T-helper 2 cell (primary cell): Measurements from ENCODE around the gene ACSF3.

ENCODE experiments used
- DNase-seq, 5 experiments: peaks; one replicate each; pipeline versions ENCODE4 v3.0.0 to v3.0.0-alpha.2; 2012 to 2022

ACSF3 gene

GRCh38 chr16:89095491-89095951 is 1.9 kb downstream of the ACSF3 start:
- no peak for DNase-seq

GRCh38 chr16:89096042-89096717 is 2.5 kb downstream of the ACSF3 start:
- DNase-seq = no peak

DNA sequence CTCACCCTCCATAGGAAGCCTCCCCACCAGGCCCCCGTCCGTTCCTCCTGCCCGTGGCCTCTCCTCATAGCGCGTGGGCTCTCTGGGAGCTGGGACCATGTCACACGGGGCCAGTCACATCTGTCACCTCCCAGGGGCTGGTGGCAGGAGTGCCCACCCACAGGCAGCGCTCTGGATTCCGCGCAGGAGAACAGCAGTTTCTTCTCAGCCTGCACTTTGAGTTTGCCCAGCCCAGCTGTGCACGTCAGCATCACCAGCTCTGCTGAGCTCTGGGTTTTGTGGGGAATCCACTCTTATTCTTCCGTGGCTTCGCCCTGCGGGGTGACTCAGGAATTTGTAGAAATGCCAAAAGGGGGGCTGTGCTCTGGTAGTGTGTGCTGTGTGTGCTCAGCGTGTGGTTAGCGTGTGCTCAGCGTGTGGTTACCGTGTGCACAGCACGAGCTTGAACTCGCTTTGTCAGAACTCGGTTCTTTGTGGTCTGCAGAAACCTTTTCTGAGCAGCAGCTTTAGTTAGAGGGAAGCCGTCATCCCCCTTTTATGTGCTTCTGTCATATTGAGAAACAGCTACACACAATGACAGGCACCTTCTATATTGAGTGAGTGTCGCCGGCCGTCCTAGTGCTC is 3.2 kb downstream of the ACSF3 start:
- DNase-seq = peak in 3 of 5 experiments; percentile 20 to 89 (median 87)

- DNase-seq = no peak
Observed at GRCh38 chr16:89097392-89097772, 3.7 kb downstream of the ACSF3 start.

DNA sequence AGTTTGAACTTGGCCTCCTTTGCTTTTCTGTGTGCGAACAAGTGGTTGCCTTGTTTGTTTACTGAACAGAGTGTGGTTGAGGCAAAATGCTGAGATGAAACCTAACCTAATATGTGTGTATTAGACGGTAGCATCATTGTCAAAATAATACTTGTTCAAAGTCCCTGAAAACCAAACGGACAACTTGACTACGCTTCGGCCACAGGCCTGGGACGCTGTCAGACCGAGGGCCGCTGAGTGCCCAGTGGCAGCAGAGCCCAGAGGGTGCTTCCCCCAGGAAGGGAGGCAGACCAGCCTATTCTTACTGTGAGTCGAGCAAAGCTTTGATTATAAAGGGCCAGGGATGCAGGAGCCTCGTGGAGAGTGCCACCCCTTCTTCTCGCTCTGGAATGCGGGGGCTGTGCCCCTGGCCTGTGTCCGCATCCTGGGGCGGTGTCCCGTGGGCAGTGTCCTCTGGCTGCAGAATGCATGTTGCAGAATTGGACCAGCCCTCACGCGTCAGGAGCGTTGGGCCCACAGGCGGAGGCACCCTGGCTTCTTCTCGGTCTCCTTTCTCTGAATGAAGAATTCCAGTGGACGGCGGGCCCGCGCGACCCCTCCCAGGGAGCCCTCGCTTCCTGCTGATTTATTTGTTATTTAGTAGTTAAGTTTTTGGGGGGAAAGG is 5.2 kb downstream of the ACSF3 start:
- DNase-seq = no peak

DNA sequence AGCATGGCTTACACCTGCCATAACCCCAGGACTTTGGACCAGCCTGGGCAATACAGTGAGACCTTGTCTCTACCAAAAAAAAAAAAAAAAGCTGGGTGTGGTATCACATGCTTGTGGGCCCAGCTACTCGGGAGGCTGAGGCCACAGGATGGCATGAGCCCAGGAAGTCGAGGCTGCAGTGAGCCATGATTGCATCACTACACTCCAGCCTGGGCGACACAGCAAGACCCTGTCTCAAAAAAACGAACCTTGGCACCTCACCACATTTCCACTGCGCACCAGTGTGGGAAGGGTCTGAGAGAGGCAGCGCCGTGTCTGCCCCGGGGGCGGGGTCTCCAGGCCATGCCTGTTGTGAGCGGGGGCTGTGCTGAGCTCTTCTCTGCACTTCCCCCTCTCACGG is 6.3 kb downstream of the ACSF3 start:
- DNase-seq = peak in 2 of 5 experiments; percentile 36 to 67

DNA sequence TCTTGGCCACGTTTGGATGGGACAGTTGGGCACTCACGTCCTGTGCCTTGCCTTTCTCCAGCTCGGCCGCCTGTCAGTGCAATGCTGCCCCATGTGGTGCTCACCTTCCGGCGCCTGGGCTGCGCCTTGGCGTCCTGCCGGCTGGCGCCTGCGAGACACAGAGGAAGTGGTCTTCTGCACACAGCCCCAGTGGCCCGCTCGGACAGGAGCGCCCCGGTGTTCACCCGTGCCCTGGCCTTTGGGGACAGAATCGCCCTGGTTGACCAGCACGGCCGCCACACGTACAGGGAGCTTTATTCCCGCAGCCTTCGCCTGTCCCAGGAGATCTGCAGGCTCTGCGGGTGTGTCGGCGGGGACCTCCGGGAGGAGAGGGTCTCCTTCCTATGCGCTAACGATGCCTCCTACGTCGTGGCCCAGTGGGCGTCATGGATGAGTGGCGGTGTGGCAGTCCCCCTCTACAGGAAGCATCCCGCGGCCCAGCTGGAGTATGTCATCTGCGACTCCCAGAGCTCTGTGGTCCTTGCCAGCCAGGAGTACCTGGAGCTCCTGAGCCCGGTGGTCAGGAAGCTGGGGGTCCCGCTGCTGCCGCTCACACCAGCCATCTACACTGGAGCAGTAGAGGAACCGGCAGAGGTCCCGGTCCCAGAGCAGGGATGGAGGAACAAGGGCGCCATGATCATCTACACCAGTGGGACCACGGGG is 7.1 kb downstream of the ACSF3 start:
- DNase-seq = peak in 1 of 5 experiments; percentile 19

GRCh38 chr16:89101303-89102040 is 7.8 kb downstream of the ACSF3 start:
- DNase-seq = peak in 1 of 5 experiments; percentile 22

DNA sequence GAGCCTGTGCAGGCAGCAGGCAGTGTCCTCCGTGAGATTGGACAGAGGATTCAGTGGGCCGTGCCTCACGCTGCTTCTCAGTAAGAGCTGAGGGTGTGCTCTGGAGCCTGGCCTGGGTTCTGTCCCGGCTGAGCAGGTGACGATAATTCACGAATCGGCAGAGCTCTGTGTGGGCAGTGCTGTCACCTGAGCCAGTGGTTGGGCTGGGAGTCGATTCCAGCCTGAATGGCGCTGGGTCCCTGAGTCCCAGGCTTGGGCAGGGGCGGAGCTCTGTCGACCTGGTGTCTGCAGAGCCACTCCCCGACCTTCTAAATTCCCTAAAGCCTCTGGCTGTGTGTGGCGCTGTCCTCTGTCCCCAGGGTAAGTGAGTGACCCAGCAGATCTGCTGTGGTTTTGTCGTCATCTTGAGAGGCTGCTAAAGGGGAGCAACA is 8.4 kb downstream of the ACSF3 start:
- no peak for DNase-seq

DNA sequence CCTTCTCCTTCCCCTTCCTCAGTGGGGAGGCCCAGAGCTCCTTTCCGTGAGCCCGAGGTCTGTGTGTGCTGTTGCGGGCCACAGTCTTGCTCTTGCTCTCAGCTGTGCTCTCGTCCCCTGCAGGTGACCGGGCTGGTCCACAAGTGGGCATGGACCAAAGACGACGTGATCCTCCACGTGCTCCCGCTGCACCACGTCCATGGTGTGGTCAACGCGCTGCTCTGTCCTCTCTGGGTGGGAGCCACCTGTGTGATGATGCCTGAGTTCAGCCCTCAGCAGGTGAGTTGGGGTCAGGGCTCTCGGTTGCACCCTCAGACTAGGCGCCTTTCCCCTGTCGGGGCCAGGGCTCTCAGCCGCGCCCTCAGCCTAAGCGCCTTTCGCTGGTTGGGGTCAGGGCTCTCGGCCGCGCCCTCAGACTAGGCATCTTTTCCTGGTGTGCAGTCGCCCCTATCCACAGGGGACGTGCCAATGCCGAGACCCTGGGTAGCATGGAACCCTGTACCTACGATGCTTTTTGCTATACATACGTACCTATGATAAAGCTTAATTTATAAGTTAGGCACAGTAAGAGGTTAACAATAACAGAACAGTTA is 8.9 kb downstream of the ACSF3 start:
- DNase-seq = no peak

- no peak for DNase-seq
Observed at GRCh38 chr16:89103156-89103555, 9.5 kb downstream of the ACSF3 start.

DNA sequence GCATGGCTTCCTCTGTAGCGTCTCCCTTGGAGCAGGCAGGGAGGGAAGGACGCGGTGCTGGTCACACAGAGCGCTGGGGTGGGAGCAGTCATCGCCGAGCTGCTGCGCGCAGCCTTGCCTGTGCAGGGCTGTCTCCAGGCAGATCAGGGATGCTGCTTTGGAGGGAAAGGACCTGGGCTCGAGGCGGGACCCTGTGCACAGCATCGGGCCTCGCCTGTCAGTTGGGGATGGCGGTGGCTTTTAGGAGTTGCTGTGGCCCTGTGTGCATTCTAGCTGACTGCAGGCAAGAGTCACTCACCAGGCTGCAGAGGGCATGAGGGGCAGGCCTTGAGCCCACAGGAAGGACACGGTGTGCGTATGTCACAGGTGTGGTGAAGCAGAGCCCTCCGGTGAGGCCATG is 10.1 kb downstream of the ACSF3 start:
- no peak for DNase-seq

DNA sequence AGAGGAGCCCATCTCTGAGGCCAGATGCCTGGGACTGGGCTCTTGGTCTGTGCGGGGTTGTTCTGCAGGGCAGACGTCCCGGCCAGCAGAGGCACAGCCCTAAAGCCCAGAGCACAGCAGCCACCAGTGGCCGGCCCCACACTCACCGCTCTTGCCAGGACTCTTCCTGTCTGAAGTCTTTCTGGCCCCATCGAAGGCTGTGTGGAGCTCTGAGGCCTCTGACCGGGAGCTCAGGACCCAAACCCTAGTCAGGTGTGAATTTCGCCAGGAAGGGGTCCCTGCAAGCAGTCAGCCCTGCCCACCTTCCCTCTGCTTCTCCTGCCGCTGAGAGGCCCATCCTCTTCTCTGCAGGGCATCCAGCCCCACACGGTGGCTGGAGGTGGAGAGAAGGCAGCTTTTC is 10.7 kb downstream of the ACSF3 start:
- DNase-seq = no peak

- no peak for DNase-seq
Observed at GRCh38 chr16:89104930-89105571, 11.4 kb downstream of the ACSF3 start.

GRCh38 chr16:89105599-89106151 is 12.0 kb downstream of the ACSF3 start:
- DNase-seq = no peak

GRCh38 chr16:89106533-89107202 is 13.0 kb downstream of the ACSF3 start:
- DNase-seq = no peak

- DNase-seq = no peak
Observed at GRCh38 chr16:89107203-89107582, 13.5 kb downstream of the ACSF3 start.

GRCh38 chr16:89108416-89108815 is 14.8 kb downstream of the ACSF3 start:
- no peak for DNase-seq

GRCh38 chr16:89110641-89111040 is 17.0 kb downstream of the ACSF3 start:
- DNase-seq = no peak

DNA sequence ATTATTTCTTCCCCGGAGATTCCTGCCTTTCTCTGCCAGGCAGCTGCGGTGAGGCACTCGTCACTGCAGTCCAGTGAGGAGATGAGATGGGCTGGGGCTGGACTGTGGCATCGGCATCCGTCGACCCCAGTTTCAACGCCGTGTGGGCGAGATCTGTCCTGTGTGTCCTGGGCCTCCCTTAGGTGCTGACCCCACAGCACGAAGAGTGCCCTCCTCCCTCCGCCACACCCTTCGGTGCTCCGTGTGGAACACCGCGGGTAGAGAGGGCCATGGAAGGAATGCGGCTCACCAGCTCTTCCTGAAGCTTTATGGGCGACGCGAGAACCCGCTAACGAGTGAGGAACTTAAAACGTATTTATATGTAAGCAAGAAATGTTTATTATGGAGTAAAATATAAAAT is 17.6 kb downstream of the ACSF3 start:
- DNase-seq = no peak
